Measurements from ENCODE around the gene VIL1. TPM values are rescaled to one million over a fixed set of nuclear protein-coding genes. Genes with fewer than 3 reads are reported as not detected.

Gene VIL1
- total and polyA plus RNA-seq, 2 of the 8 experiments (the other 6 are each of a cell fraction or from before 2014, with no cell fraction given) = 6.2 to 7.0 TPM

GRCh38 chr2:218477247-218477646, 58.3 kb downstream of the VIL1 start:
- no peaks in the 10 kb centered on the region for H3K79me2 ChIP-seq (ENCODE audit: control insufficient read depth in 1 of 2, insufficient read depth in 2 of 2, low read length in 2 of 2)
- FAIRE-seq (no peak), DNase-seq (ENCODE audit: low read depth in 1 of 2, low spot score in 2 of 2) (no peak)
- H3K4me3 ChIP-seq (ENCODE audit: extremely low read depth in 1 of 4, insufficient read depth in 2 of 4, low read depth in 3 of 4, low read length in 4 of 4) = no peak overlapping the region
- no peak overlapping the region for H3K14ac ChIP-seq (ENCODE audit: insufficient read length)
- H2BK15ac ChIP-seq (ENCODE audit: low read length) = no peak overlapping the region
- ChIA-PET CTCF (ENCODE audit: partially characterized antibody) (no interaction called here), POLR2A (ENCODE audit: partially characterized antibody) (no interaction called here)
- H3K9me3 ChIP-seq (ENCODE audit: insufficient read depth in 2 of 2, low read depth in 1 of 2, low read length in 1 of 2) = no peaks in the 10 kb centered on the region
- H3K4me1 ChIP-seq (replicated peaks in 1 of 4; ENCODE audit: control insufficient read depth in 3 of 4, insufficient read depth in 4 of 4, low read length in 3 of 4) = no peaks in the 10 kb centered on the region
- no peaks in the 10 kb centered on the region for H3K23me2 ChIP-seq (ENCODE audit: low read depth, low read length)
- no peak overlapping the region for H3K27ac ChIP-seq (ENCODE audit: low read depth, low read length)
- H3K23ac ChIP-seq (ENCODE audit: insufficient read length) = no peak overlapping the region
- H3K4me2 ChIP-seq (ENCODE audit: insufficient read depth in 1 of 2, low read depth in 2 of 2, low read length in 2 of 2) = no peak overlapping the region
- no peak overlapping the region for H3K9ac ChIP-seq (replicated peaks in 1 of 4; ENCODE audit: extremely low read depth in 1 of 4, low read depth in 3 of 4, low read length in 3 of 4)
- H2AK5ac ChIP-seq (ENCODE audit: low read depth, low read length) = no peak overlapping the region
- no peak overlapping the region for H3K56ac ChIP-seq (replicated peaks; ENCODE audit: insufficient read length, low read depth, low read length)
- no peak overlapping the region for H3K4ac ChIP-seq (replicated peaks; ENCODE audit: insufficient read length, low read depth, low read length)
- H3K18ac ChIP-seq (ENCODE audit: extremely low read depth, low read length) = no peak overlapping the region
- no peak overlapping the region for H2AFZ ChIP-seq (ENCODE audit: low read length)
- no peaks in the 10 kb centered on the region for H3K27me3 ChIP-seq (replicated peaks in 1 of 4; ENCODE audit: control insufficient read depth in 3 of 4, extremely low read depth in 1 of 4, insufficient read depth in 3 of 4, low read length in 3 of 4)
- H4K8ac ChIP-seq (ENCODE audit: extremely low read depth, insufficient read depth, low read length) = no peak overlapping the region
- no peak overlapping the region for H2BK120ac ChIP-seq (replicated peaks; ENCODE audit: low read depth, low read length)
- no peak overlapping the region for H2BK20ac ChIP-seq (ENCODE audit: low read length)
- H3K79me1 ChIP-seq (ENCODE audit: low read depth, low read length) = no peaks in the 10 kb centered on the region
- no peak overlapping the region for H2BK5ac ChIP-seq (ENCODE audit: low read depth, low read length)
- no peak overlapping the region for H4K5ac ChIP-seq (ENCODE audit: insufficient read length, low read depth, low read length)
- H4K91ac ChIP-seq (replicated peaks; ENCODE audit: insufficient read length, low read length) = no peak overlapping the region
- no peak overlapping the region for H2BK12ac ChIP-seq (ENCODE audit: low read depth, low read length)
- H3K36me3 ChIP-seq (ENCODE audit: control insufficient read depth in 2 of 4, insufficient read depth in 4 of 4, low read length in 3 of 4) = peaks cover 17 to 50% (median 30%) of the 10 kb centered on the region in 4 experiments
- no peaks in the 10 kb centered on the region for H4K20me1 ChIP-seq (replicated peaks in 1 of 2; ENCODE audit: control insufficient read depth in 1 of 2, insufficient read depth in 2 of 2, low read length in 2 of 2)
- no peak for TF ChIP-seq PHF8 (conservative IDR thresholded peaks at IDR 0.05; ENCODE audit: low read depth, low read length)
- TF ChIP-seq SP4 (IDR thresholded peaks at IDR 0.05; ENCODE audit: low read length) = no peak
- TF ChIP-seq GABPA (IDR thresholded peaks at IDR 0.05; ENCODE audit: borderline replicate concordance, insufficient read depth, low read length) = no peak
- no peak for TF ChIP-seq CHD1 (IDR thresholded peaks at IDR 0.05; ENCODE audit: low read depth, low read length)
- no peak for TF ChIP-seq TAF1 (IDR thresholded peaks at IDR 0.05; ENCODE audit: low read depth, low read length)
- no peak for TF ChIP-seq FOSL1 (IDR thresholded peaks at IDR 0.05; ENCODE audit: insufficient read depth, low read depth, low read length)
- no peak for TF ChIP-seq POU5F1 (IDR thresholded peaks at IDR 0.05; ENCODE audit: low read depth, low read length)
- TF ChIP-seq SRF (IDR thresholded peaks at IDR 0.05; ENCODE audit: low read depth, low read length) = no peak
- TF ChIP-seq GTF2F1 (IDR thresholded peaks at IDR 0.05; ENCODE audit: borderline replicate concordance, low read depth, low read length) = no peak
- TF ChIP-seq RAD21 (IDR thresholded peaks at IDR 0.05 in 1 of 2, conservative IDR thresholded peaks at IDR 0.05 in 1 of 2; ENCODE audit: low read depth in 2 of 2, low read length in 2 of 2) = no peak
- no peak for TF ChIP-seq MAFK (IDR thresholded peaks at IDR 0.05; ENCODE audit: low read depth, low read length)
- no peak for TF ChIP-seq SUZ12 (IDR thresholded peaks at IDR 0.05; ENCODE audit: low read length)
- TF ChIP-seq EGR1 (IDR thresholded peaks at IDR 0.05; ENCODE audit: borderline replicate concordance, low read depth, low read length) = no peak
- TF ChIP-seq ZNF274 (IDR thresholded peaks at IDR 0.05; ENCODE audit: borderline replicate concordance, extremely low read depth, low read length) = no peak
- no peak for TF ChIP-seq TEAD4 (IDR thresholded peaks at IDR 0.05; ENCODE audit: low read depth, low read length)
- no peak for TF ChIP-seq CREB1 (IDR thresholded peaks at IDR 0.05)
- no peak for TF ChIP-seq ATF3 (IDR thresholded peaks at IDR 0.05; ENCODE audit: insufficient read depth, low read depth, low read length)
